ENCODE data around the gene RECK.

GRCh38 chr9:36050476-36050875 lies 13.8 kb downstream of the RECK start:
- TF ChIP-seq CTCF (conservative IDR thresholded peaks at IDR 0.05) (no peak), ZFX (IDR thresholded peaks at IDR 0.05) (no peak)
